SU-DHL-6 (cell line): ENCODE measurements around the gene CSRNP3.

Source experiments
- CTCF ChIP-seq: fragments of 200-600 bp; sonication (generic); IDR thresholded peaks from one replicate; pipeline ENCODE4 v1.5.1; 2017; ENCODE audit warnings: antibody characterized with exemption, mild to moderate bottlenecking, low read length, moderate library complexity; ENCODE audit not compliant: insufficient read depth, poor library complexity, severe bottlenecking
- EZH2phosphoT487 ChIP-seq: fragments of 200-600 bp; sonication (generic), shearing (Covaris generic); conservative IDR thresholded peaks from 2 replicates; pipeline ENCODE4 v1.6.1; 2018; ENCODE audit warnings: mild to moderate bottlenecking, antibody characterized with exemption, low read length, moderate library complexity, mixed read lengths

GRCh38 chr2:165494573-165494972 is 25.1 kb downstream of the CSRNP3 start:
- no peak for TF ChIP-seq EZH2phosphoT487
- no peak for TF ChIP-seq CTCF
